Suprapubic skin (tissue), 4 donors: ENCODE data around the gene ZFP90. TPM values are rescaled to one million over a fixed set of nuclear protein-coding genes. Genes with fewer than 3 reads are reported as not detected.

ENCODE experiments used
- DNase-seq, 2 donors: peaks; one replicate each; pipeline ENCODE4 v3.0.0-alpha.2; 2019; ENCODE audit warnings: low spot score in 2 of 2
- H3K27ac ChIP-seq: fragments of 200-600 bp; sonication (generic); one replicate; pipeline ENCODE4 v1.5.1; 2019
- H3K27me3 ChIP-seq: fragments of 200-600 bp; sonication (generic); one replicate; pipeline ENCODE4 v1.5.1; 2019
- H3K36me3 ChIP-seq: fragments of 200-600 bp; sonication (generic); one replicate; pipeline ENCODE4 v1.5.1; 2019
- H3K4me1 ChIP-seq: fragments of 200-600 bp; sonication (generic); one replicate; pipeline ENCODE4 v1.5.1; 2019
- H3K4me3 ChIP-seq: fragments of 200-600 bp; sonication (generic); one replicate; pipeline ENCODE4 v1.5.1; 2019; ENCODE audit warnings: mild to moderate bottlenecking
- H3K9me3 ChIP-seq: fragments of 200-600 bp; sonication (generic); one replicate; pipeline ENCODE4 v1.5.1; 2019
- EP300 ChIP-seq: sonication (generic); formaldehyde crosslinking; IDR thresholded peaks from one replicate; pipeline ENCODE4 v1.6.1; 2017; ENCODE audit warnings: antibody characterized with exemption
- POLR2A ChIP-seq, 2 donors: fragments of 450-650 bp; IDR thresholded peaks; one replicate each; pipeline ENCODE4 v1.6.1; 2017; ENCODE audit warnings: antibody characterized with exemption in 2 of 2, mild to moderate bottlenecking in 2 of 2, moderate library complexity in 2 of 2
- POLR2AphosphoS5 ChIP-seq, 3 donors: sonication (generic); formaldehyde crosslinking; IDR thresholded peaks; one replicate each; pipeline ENCODE4 v1.6.1; 2017; ENCODE audit warnings: antibody characterized with exemption in 3 of 3
- WGBS: methylation state at CpG from one replicate; pipeline ENCODE4 v1.1.5; 2018; 5-methylcytosine and 5-hydroxymethylcytosine counted together
- total RNA-seq, 4 donors: library from RNA; depleted of rRNA; stranded (reverse); fragments of >200 nt; gene quantifications; one replicate each; pipeline ENCODE4 v1.1.0, GENCODE V29; 2016
- TF ChIP-seq, protein P1 (sequence below), 2 donors: fragments of 200-600 bp in 1 of 2; fragments of 450-650 bp in 1 of 2; sonication (generic) in 1 of 2; IDR thresholded peaks; one replicate each; pipeline ENCODE4 v1.5.1; 2016 to 2019; ENCODE audit warnings: antibody characterized with exemption in 2 of 2, mild to moderate bottlenecking in 1 of 2, moderate library complexity in 1 of 2

The ZFP90 gene
- total RNA-seq, 4 donors from 2014 or later: 9.1 to 34.5 (median 16.4) TPM

DNA sequence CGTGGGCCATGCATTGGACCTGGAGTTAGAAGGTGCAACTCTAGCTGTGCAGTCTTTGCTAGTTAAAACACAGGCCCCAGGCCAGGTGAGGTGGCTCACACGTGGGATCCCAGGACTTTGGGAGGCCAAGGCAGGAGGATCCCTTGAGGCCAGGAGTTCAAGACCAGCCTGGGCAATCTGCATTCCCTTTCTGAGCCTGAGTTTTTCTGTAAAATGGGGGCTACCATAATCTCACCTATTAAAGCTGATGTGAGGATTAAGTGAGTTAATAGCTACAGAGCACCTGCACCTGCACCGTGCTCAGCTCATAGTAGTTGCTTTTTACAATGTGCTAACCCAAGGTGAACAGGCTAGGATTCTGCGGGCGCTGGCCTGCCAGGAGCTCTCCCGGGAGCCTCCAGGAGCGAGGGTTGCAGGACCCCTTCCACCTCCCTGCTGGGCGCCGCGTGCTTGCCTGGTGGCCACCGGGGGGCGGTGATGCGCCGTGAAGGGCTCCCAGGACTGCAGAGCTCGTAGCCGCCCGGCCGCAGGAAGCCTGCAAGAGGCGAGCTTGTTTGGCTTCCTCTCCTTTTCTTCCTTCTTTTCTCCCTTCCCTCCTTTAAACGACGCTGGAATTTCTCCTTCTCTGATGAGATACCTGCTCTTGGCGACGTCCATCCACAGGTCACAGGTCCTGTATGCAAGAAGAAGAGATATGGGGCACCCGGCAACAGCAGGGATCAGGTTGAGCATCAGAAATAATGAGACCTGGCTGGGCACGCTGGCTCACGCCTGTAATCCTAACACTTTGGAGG, 51.3 kb downstream of the ZFP90 start:
- Histone ChIP-seq H3K36me3 (no peaks in the 10 kb centered on the region), H3K4me3 (no peak overlapping the region), H3K27me3 (no peaks in the 10 kb centered on the region), H3K9me3 (no peaks in the 10 kb centered on the region), H3K27ac (no peak overlapping the region), H3K4me1 (peaks cover 6% of the 10 kb centered on the region)
- TF ChIP-seq EP300: no peak
- TF ChIP-seq, protein P1, sequence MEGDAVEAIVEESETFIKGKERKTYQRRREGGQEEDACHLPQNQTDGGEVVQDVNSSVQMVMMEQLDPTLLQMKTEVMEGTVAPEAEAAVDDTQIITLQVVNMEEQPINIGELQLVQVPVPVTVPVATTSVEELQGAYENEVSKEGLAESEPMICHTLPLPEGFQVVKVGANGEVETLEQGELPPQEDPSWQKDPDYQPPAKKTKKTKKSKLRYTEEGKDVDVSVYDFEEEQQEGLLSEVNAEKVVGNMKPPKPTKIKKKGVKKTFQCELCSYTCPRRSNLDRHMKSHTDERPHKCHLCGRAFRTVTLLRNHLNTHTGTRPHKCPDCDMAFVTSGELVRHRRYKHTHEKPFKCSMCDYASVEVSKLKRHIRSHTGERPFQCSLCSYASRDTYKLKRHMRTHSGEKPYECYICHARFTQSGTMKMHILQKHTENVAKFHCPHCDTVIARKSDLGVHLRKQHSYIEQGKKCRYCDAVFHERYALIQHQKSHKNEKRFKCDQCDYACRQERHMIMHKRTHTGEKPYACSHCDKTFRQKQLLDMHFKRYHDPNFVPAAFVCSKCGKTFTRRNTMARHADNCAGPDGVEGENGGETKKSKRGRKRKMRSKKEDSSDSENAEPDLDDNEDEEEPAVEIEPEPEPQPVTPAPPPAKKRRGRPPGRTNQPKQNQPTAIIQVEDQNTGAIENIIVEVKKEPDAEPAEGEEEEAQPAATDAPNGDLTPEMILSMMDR (IDR thresholded peaks at IDR 0.05): peak; percentile 45 to 66
- DNase-seq: no peak
- 8% methylated on average over 25 of the region's 26 CpGs for WGBS

DNA sequence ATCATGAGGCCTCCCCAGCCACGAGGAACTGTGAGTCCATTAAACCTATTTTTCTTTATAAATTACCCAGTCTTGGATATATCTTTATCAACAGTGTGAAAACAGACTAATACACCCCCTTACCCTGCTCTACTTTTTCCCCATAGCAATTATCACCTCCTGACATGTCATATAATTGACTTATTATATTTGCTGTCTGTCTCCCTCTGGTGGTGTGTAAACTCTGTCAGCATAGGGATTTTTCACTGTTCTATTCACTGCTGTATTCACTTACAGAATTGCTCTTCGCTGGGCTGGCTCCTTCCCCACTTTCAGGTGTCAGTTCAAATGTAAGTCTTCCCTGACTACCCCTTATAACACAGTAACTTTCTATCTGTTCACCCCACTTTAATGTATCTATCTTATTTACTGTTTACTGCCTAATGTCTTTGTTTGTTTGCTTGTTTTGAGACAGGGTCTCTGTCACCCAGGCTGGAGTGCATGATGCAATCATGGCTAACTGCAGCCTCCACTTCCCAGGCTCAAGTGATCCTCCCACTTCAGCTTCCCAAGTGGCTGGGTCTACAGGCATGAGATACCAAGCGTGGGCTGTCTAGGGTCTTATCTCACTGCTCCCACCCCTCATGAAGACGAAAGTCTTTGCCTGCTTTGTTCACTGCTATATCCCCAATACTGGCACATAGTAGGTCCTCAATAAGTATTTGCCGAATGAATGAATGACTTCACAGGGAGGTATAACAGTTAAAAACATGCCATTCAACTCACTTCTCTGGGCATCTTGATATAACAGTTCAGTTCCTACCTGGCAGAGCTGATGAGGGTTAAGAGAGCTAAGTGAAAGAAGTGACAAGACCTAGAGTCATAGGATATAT, 53.6 kb downstream of the ZFP90 start:
- TF ChIP-seq, protein P1 (IDR thresholded peaks at IDR 0.05): no peak
- no peak for TF ChIP-seq EP300
- no peak for TF ChIP-seq POLR2A (IDR thresholded peaks at IDR 0.05)
- TF ChIP-seq POLR2AphosphoS5 (IDR thresholded peaks at IDR 0.05): no peak
- peaks cover 6% of the 10 kb centered on the region for H3K4me1 ChIP-seq
- WGBS: 95% methylated on average over 5 of the region's 5 CpGs
- no peak overlapping the region for H3K4me3 ChIP-seq
- H3K36me3 ChIP-seq: no peaks in the 10 kb centered on the region
- H3K27ac ChIP-seq: no peak overlapping the region
- no peaks in the 10 kb centered on the region for H3K27me3 ChIP-seq
- no peaks in the 10 kb centered on the region for H3K9me3 ChIP-seq
- DNase-seq: no peak

DNA sequence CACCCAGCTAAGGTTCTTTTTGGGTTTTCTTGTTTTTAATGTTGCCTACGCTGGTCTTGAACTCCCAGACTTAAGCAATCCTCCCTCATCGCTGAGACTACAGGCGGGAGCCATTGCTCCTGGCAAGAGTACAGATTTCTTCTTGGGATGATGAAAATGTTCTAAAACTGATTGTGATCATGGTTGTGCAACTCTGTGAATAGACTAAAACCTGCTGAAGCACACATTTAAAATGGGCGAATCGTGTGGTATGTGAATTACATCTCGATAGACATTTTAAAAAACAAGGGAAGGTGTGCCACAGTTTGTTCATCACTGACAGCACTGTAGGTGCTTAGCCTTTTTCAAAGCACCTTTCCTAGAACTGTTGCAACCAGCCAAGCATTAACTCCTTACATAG, 57.2 kb downstream of the ZFP90 start:
- Histone ChIP-seq H3K27me3 (no peaks in the 10 kb centered on the region), H3K9me3 (no peaks in the 10 kb centered on the region), H3K4me1 (no peaks in the 10 kb centered on the region), H3K4me3 (no peak overlapping the region), H3K27ac (no peak overlapping the region), H3K36me3 (no peaks in the 10 kb centered on the region)
- 86% methylated on average over 6 of the region's 6 CpGs for WGBS
- DNase-seq: no peak
- TF ChIP-seq EP300 (no peak), POLR2AphosphoS5 (IDR thresholded peaks at IDR 0.05) (no peak), POLR2A (IDR thresholded peaks at IDR 0.05) (no peak)
- TF ChIP-seq, protein P1 (IDR thresholded peaks at IDR 0.05): no peak

DNA sequence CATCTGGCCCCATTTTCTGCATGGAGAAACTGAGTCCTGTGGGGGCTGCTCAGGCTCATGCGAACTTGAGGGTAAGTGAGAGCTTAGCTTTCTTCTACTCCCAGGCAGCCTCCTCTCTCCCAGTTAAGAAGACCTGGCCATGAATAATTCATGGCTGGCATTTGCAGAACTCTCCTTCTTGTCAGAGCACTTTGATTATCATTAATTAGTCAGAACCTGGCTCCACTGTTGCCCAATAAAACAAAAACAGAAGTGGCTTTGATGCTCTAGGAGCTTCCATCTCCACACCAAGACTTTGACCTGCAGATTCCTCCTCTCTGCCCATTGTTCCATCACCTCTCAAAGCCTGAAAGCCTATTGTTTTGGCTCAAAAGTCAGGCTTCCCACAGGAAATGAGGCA, 60.5 kb downstream of the ZFP90 start:
- H3K27me3 ChIP-seq: no peaks in the 10 kb centered on the region
- WGBS: 94% methylated on average over 1 of the region's 1 CpG
- TF ChIP-seq EP300: no peak
- TF ChIP-seq, protein P1 (IDR thresholded peaks at IDR 0.05): no peak
- TF ChIP-seq POLR2A (IDR thresholded peaks at IDR 0.05): no peak
- TF ChIP-seq POLR2AphosphoS5 (IDR thresholded peaks at IDR 0.05): no peak

DNA sequence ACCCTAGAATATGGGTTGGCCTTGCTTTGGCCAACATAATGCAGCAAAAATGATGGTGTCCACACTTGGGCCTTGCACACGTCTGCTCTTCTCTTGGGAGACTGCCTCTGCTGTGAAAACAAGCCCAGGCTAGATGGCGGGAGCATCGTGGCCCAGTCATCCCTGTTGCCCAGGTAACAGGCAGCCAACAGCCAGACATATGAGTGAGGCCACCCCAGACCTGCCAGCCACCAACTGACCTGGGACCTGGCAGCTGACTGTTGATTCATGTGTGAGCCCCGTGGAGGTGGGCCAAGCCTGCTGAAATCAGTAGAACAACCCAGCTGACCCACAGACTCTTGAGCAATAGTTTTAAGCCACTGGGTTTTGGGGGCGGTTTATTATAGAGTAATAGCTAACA, 66.7 kb downstream of the ZFP90 start:
- no peak for TF ChIP-seq POLR2A (IDR thresholded peaks at IDR 0.05)
- TF ChIP-seq POLR2AphosphoS5 (IDR thresholded peaks at IDR 0.05): no peak
- TF ChIP-seq EP300: no peak
- TF ChIP-seq, protein P1 (IDR thresholded peaks at IDR 0.05): no peak

More for the DNA sequence above, 60.5 kb downstream of the ZFP90 start:
- no peaks in the 10 kb centered on the region for H3K36me3 ChIP-seq
- no peaks in the 10 kb centered on the region for H3K4me1 ChIP-seq
- no peaks in the 10 kb centered on the region for H3K9me3 ChIP-seq
- no peak for DNase-seq
- H3K4me3 ChIP-seq: no peak overlapping the region
- H3K27ac ChIP-seq: no peak overlapping the region

More for the DNA sequence above, 66.7 kb downstream of the ZFP90 start:
- H3K36me3 ChIP-seq: no peaks in the 10 kb centered on the region
- no peaks in the 10 kb centered on the region for H3K9me3 ChIP-seq
- H3K27ac ChIP-seq: no peak overlapping the region
- H3K27me3 ChIP-seq: no peaks in the 10 kb centered on the region
- WGBS: 69% methylated on average over 5 of the region's 5 CpGs
- no peak for DNase-seq
- no peaks in the 10 kb centered on the region for H3K4me1 ChIP-seq
- H3K4me3 ChIP-seq: no peak overlapping the region
